GM13976 (cell line): ENCODE measurements around the gene BUD23.

ENCODE experiments used
- DNase-seq: peaks from one replicate; pipeline ENCODE4 v3.0.0; 2012; ENCODE audit warnings: low spot score
- in situ Hi-C: fragments of 300-500 bp; cut with MboI; formaldehyde crosslinking; loops from one replicate; pipeline ENCODE4 v1.12.0; 2022; ENCODE audit warnings: low sequenced_read_pairs, mixed read lengths, inconsistent platforms; ENCODE audit not compliant: unreplicated experiment
- TF ChIP-seq, protein P1 (sequence below): IDR thresholded peaks from 2 replicates; pipeline ENCODE4 v1.5.1; 2012; ENCODE audit warnings: borderline replicate concordance, mild to moderate bottlenecking; ENCODE audit not compliant: insufficient read depth; ENCODE audit errors: extremely low read depth, missing control alignments, control extremely low read depth

Gene BUD23, protein sequence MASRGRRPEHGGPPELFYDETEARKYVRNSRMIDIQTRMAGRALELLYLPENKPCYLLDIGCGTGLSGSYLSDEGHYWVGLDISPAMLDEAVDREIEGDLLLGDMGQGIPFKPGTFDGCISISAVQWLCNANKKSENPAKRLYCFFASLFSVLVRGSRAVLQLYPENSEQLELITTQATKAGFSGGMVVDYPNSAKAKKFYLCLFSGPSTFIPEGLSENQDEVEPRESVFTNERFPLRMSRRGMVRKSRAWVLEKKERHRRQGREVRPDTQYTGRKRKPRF

DNA sequence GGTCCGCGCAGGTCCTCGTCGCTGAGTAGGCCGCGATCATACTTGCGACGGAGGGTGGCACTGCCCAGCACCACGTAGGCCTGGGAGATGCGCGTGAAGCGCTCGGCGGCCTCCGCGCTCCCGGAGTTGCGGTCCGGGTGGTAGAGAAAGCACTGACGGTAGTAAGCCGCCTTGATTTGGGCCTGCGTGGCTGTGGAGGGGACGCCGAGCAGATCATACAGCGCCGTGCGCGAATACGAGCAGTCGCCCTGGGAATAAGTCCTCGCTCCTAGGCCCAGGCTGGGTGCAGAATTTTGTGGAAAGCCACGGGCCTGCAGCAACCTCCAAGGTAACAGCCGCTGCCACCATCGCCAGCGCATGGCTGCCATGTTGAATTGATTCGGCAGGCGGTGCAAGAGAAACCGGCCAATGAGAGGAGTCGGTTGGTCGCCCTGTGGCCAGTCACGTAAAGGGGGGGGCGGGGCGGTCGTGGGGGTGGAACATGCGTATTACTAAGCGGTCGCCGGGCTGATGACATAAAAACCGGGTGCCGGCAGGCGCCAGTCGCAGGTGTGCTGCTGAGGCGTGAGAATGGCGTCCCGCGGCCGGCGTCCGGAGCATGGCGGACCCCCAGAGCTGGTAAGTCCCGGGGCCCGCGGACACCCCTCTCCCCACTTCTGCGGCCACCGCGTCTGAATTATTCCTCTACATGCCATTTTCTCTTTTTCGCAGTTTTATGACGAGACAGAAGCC lies at the start of gene BUD23, which contains the start of gene DNAJC30:
TSS of gene BUD23 (plus strand) at position 542 of the 732 bp plus-strand sequence. CDS start at position 571, 29 bp downstream.
TSS of gene DNAJC30 (minus strand) at position 398 of the 732 bp plus-strand sequence. CDS start at position 368, 30 bp downstream.
- TF ChIP-seq, protein P1, sequence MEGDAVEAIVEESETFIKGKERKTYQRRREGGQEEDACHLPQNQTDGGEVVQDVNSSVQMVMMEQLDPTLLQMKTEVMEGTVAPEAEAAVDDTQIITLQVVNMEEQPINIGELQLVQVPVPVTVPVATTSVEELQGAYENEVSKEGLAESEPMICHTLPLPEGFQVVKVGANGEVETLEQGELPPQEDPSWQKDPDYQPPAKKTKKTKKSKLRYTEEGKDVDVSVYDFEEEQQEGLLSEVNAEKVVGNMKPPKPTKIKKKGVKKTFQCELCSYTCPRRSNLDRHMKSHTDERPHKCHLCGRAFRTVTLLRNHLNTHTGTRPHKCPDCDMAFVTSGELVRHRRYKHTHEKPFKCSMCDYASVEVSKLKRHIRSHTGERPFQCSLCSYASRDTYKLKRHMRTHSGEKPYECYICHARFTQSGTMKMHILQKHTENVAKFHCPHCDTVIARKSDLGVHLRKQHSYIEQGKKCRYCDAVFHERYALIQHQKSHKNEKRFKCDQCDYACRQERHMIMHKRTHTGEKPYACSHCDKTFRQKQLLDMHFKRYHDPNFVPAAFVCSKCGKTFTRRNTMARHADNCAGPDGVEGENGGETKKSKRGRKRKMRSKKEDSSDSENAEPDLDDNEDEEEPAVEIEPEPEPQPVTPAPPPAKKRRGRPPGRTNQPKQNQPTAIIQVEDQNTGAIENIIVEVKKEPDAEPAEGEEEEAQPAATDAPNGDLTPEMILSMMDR, result no peak
- in situ Hi-C loops, result no loop called here
- DNase-seq, result peak; percentile 99

DNA sequence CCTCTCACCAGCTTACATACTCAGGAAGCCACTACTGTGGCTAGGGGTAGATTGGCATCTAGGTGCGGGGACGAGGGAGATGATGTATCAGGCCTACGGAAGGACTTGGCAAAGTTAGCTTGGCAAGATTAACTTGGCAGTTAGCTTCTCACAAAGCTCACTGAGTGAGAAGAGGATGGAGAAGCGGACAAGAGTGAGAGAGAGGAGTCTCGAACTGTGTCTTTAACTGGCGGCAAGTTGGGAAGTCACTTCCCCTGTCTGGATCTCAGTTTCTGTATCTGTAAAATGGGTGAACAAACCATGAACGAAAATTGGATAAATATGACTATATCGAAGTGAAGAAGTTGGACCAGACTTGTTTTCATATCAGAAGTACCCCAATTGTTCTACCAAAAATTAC lies 49.6 kb upstream of the BUD23 start:
- no peak for DNase-seq
- in situ Hi-C loops, result no loop called here
- TF ChIP-seq, protein P1, result no peak

DNA sequence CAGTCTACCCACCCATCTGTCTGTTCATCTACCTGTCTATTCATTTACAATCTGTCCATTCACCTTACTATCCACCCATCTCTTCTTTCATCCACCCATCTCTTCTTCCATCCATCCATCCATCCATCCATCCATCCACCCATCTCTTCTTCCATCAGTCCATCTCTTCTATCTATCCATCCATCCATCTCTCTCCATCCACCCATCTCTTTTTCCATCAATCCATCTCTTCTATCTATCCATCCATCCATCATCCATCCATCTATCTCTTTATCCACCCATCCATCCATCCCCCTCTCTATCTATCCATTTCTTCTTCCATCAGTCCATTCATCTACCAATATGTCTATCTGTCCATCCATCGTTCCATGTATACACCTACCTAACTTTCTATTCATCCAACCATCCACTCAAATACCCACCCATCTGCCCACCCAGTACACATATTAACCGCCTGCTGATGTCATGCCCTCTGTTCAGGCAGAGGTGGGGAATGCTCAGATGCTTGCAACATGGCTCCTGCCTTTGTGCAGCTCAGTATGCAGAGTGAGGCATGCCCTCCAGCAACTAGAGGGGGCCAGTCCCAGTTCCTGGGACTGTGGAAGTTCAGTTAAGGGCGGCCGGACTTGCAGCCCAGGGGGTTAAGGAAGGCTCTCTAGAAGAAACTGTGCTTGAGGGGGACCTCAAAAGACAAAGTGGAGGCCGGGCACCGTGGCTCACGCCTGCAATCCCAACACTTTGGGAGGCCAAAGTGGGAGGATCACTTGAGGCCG lies 47.8 kb upstream of the BUD23 start:
- in situ Hi-C loops, result no loop called here

DNA sequence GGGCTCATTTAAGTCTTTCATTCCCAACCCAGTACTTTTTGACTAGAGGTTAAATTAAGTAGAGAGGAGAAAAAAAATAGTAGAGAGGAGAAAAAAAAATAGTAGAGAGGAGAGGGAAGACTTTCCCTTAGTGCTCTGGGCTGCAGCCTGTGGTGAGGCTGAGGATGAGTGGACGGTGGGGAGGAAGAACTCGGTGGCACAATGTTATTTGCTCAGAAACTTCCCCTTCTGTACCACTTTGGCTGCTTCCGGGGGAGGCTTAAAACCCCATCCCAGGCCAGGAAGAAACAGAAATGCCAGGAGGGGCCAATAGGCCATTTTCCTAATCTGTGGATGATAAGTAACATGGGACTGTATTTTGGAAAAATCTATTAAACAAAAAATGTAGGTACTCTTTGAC lies 44.5 kb upstream of the BUD23 start:
- in situ Hi-C loops, result no loop called here
- no peak for DNase-seq
- TF ChIP-seq, protein P1, result no peak

More for the DNA sequence above, 47.8 kb upstream of the BUD23 start:
- DNase-seq, result no peak
- TF ChIP-seq, protein P1, result no peak

DNA sequence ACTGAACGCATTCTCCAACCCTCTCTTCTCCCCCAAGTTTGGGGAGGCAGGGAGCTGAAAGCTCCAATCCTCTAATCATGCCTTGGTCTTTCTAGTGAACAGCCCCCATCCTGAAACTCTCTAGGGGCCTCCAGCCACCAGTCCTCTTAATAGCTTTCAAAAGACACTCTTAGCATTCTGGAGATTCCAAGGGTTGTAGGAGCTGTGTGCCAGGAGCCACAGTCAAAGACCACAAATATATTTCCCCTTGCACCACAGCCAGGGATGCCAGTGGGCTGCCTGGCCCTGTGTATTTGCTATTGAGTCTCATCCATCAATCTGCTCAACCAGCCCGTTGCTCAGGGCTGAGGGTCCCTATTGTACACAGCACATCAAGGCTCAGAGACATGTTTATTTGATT lies 40.6 kb upstream of the BUD23 start:
- TF ChIP-seq, protein P1, result no peak
- DNase-seq, result no peak
- in situ Hi-C loops, result no loop called here

DNA sequence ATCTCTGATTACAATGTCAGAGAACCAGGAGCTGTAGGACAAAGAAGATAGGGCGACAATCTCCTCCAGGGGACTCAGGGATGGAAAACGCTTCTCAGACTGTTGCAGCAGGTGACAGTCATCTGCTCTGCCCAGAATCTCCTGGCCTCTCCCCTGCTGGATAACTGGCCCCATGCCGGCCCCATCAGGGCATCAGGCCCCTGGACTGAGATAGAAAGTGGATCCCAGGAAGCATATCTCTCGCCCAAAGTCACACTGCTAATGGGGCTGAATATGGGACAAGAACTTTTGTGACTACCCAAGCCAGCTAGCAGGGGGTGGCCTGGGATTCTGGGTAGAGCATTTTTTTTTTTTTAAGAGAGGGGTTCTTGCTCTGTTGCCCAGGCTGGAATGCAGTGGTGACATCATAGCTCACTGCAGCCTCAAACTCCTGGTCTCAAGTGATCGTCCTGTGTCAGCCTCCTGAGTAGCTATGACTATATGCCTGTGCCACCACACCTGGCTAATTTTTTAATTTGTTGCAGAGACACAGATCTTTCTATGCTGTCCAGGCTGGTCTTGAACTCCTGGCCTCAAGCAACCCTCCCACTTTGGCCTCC lies 38.6 kb upstream of the BUD23 start:
- TF ChIP-seq, protein P1, result no peak
- in situ Hi-C loops, result no loop called here
- no peak for DNase-seq
